Measurements from ENCODE around the gene ICE2.

The ICE2 gene

GRCh38 chr15:60478566-60479360, at the start of gene ICE2:
TSS of gene ICE2 (minus strand) at chr15:60479142. CDS start at chr15:60477977, 1,165 bp downstream.
- no peaks in the 10 kb centered on the region for H3K27me3 ChIP-seq
- H3K4me1 ChIP-seq (ENCODE audit: control insufficient read depth in 1 of 2, insufficient read depth in 1 of 2, low read depth in 1 of 2, low read length in 1 of 2): peaks cover 13 to 16% of the 10 kb centered on the region in 2 experiments
- H3K36me3 ChIP-seq: peaks cover 7% of the 10 kb centered on the region
- peak; percentile 57 for TF ChIP-seq CTCF (IDR thresholded peaks at IDR 0.05)
- H3K27ac ChIP-seq: peak within 1 kb of the TSS; percentile 68
- no peaks in the 10 kb centered on the region for H3K9me3 ChIP-seq
- H3K4me3 ChIP-seq (ENCODE audit: low read depth in 1 of 2, low read length in 1 of 2): peak within 1 kb of the TSS; percentile 78 to 92

GRCh38 chr15:60528530-60528929, 49.6 kb upstream of the ICE2 start:
- no peaks in the 10 kb centered on the region for H3K9me3 ChIP-seq
- TF ChIP-seq CTCF (IDR thresholded peaks at IDR 0.05): no peak
- no peaks in the 10 kb centered on the region for H3K27me3 ChIP-seq
- H3K27ac ChIP-seq: no peak overlapping the region
- no peaks in the 10 kb centered on the region for H3K4me1 ChIP-seq (ENCODE audit: control insufficient read depth in 1 of 2, insufficient read depth in 1 of 2, low read depth in 1 of 2, low read length in 1 of 2)
- no peaks in the 10 kb centered on the region for H3K36me3 ChIP-seq
- no peak overlapping the region for H3K4me3 ChIP-seq (ENCODE audit: low read depth in 1 of 2, low read length in 1 of 2)

DNA sequence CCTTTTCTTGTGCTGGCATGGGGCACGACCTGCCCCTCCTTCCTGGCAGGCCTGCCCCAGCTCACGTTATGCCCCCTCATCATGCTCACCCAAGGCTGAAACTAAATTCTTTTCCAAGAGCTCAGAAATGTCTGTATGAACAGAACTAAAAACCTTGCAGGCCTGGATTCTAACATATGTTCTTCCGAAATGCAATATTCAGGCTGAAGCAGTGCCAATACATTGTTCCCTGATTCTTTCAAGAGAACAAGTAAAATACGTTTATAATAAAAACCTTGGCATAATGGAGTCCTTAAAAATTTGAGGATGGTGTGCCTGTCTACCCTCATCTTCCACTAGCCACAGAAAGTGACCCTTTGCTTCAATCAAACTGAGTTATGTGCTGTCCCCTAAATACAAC, 48.5 kb upstream of the ICE2 start:
- no peak for TF ChIP-seq CTCF (IDR thresholded peaks at IDR 0.05)
- no peak overlapping the region for H3K4me3 ChIP-seq (ENCODE audit: low read depth in 1 of 2, low read length in 1 of 2)
- H3K4me1 ChIP-seq (ENCODE audit: control insufficient read depth in 1 of 2, insufficient read depth in 1 of 2, low read depth in 1 of 2, low read length in 1 of 2): no peaks in the 10 kb centered on the region
- no peaks in the 10 kb centered on the region for H3K27me3 ChIP-seq
- H3K27ac ChIP-seq: no peak overlapping the region
- no peaks in the 10 kb centered on the region for H3K9me3 ChIP-seq
- no peaks in the 10 kb centered on the region for H3K36me3 ChIP-seq

DNA sequence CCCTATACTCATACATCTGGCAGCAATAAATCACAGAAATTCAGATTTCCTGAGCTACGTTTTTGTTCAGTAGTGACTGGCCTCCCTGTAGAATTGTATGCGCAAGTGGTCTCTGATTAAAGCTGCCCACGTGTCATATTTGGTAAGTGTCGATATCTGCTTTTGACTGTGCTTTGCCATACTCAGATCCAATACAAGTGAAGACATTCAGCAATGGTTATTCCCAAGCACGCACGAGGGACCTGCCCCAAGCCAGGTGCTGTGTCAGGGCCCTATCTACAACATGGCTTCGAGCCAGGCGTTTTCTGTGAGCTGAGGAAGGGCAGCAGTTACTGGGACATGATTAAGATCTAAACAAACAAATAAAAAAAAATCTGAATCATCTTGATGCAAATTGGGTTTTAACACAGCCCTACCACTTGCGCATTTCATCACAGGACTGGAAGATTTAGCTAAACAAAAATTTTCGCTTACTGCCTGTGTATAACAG, 47.2 kb upstream of the ICE2 start:
- Histone ChIP-seq H3K9me3 (no peaks in the 10 kb centered on the region), H3K4me3 (ENCODE audit: low read depth in 1 of 2, low read length in 1 of 2) (no peak overlapping the region), H3K27ac (no peak overlapping the region), H3K4me1 (ENCODE audit: control insufficient read depth in 1 of 2, insufficient read depth in 1 of 2, low read depth in 1 of 2, low read length in 1 of 2) (no peaks in the 10 kb centered on the region), H3K27me3 (no peaks in the 10 kb centered on the region), H3K36me3 (no peaks in the 10 kb centered on the region)
- no peak for TF ChIP-seq CTCF (IDR thresholded peaks at IDR 0.05)

DNA sequence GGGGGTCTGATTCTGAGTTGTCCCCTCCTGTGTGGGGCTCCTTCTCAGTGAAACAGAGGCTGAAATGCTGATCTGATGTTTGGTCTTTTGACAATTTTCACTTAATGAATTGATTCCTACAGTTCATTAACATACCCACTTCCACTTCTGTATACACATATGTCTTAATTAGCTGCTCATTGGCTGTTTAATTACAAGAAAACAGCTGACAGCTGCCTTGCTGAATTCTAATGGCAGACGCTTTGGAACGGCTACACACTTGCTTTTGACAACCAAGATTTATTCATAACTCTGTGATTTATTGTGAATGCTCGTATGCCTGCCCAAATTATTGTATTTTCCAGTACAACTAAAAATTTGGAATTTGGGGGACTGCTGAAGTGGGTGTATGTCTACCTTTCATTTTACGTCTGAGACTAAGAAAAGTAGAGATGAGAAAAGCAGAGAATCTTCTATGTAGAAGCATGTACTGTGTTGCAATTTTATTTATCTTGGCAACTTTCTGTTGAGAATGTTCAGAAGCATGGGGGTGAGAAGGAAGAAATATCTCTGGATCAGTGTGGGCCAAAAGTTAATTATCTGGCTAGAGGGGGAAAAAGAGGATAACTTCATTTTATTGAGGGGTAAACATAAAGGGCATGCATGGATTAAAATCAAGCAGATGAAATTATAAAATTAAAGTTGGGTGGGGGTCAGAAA, 46.5 kb upstream of the ICE2 start:
- H3K4me3 ChIP-seq (ENCODE audit: low read depth in 1 of 2, low read length in 1 of 2): no peak overlapping the region
- no peak overlapping the region for H3K27ac ChIP-seq
- H3K4me1 ChIP-seq (ENCODE audit: control insufficient read depth in 1 of 2, insufficient read depth in 1 of 2, low read depth in 1 of 2, low read length in 1 of 2): no peaks in the 10 kb centered on the region
- H3K27me3 ChIP-seq: no peaks in the 10 kb centered on the region
- H3K36me3 ChIP-seq: no peaks in the 10 kb centered on the region
- H3K9me3 ChIP-seq: no peaks in the 10 kb centered on the region
- TF ChIP-seq CTCF (IDR thresholded peaks at IDR 0.05): no peak
